GM12873 (cell line): ENCODE results near the gene HDAC4.

Experiments used
- TF ChIP-seq, protein P1 (sequence below): IDR thresholded peaks from 2 replicates; pipeline ENCODE4 v1.5.1; 2012; ENCODE audit warnings: low read depth, mild to moderate bottlenecking, moderate library complexity, low read length, control low read depth; ENCODE audit not compliant: insufficient read depth; ENCODE audit errors: missing control alignments

The HDAC4 gene

DNA sequence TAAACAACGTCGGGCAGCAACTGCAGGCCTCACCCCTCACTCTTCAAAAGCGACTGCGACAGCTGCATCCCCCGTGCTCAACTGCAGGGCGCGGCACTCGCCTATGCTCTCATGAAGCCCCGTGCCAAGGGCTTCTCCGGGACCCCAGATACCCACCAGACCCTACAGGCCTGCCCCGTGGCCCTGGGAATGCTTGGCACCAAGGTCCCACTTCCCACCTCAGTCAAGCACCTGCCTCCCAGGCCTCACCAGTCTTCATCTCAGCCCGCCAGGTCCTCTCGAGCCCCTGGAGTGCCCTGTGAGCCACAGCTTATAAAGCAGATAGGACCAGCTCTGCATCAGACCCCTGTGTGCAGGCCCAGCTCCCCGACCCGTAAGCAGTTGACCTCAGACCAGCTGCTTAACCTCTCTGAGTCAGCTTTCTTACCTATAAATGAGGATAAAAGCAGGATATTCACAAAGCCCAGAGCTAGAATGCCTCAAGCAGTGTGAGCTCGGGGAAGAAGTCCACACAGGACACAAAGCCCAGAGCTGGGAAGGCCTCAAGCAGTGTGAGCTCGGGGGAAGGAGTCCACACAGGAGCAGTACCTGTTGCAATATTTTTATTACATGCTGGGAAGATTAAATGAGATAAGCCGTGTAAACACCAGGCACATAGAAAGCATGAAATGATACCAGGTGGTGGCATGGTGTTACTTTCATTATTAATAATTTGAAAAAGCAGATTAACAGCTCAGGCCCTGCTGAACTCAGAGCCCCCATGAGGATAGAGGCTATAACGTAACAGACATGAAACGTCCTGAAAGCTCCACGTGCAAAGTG, 96.9 kb downstream of the HDAC4 start:
- TF ChIP-seq, protein P1, sequence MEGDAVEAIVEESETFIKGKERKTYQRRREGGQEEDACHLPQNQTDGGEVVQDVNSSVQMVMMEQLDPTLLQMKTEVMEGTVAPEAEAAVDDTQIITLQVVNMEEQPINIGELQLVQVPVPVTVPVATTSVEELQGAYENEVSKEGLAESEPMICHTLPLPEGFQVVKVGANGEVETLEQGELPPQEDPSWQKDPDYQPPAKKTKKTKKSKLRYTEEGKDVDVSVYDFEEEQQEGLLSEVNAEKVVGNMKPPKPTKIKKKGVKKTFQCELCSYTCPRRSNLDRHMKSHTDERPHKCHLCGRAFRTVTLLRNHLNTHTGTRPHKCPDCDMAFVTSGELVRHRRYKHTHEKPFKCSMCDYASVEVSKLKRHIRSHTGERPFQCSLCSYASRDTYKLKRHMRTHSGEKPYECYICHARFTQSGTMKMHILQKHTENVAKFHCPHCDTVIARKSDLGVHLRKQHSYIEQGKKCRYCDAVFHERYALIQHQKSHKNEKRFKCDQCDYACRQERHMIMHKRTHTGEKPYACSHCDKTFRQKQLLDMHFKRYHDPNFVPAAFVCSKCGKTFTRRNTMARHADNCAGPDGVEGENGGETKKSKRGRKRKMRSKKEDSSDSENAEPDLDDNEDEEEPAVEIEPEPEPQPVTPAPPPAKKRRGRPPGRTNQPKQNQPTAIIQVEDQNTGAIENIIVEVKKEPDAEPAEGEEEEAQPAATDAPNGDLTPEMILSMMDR: no peak

- TF ChIP-seq, protein P1: no peak
Measured at GRCh38 chr2:239302808-239303557, 97.8 kb downstream of the HDAC4 start.

DNA sequence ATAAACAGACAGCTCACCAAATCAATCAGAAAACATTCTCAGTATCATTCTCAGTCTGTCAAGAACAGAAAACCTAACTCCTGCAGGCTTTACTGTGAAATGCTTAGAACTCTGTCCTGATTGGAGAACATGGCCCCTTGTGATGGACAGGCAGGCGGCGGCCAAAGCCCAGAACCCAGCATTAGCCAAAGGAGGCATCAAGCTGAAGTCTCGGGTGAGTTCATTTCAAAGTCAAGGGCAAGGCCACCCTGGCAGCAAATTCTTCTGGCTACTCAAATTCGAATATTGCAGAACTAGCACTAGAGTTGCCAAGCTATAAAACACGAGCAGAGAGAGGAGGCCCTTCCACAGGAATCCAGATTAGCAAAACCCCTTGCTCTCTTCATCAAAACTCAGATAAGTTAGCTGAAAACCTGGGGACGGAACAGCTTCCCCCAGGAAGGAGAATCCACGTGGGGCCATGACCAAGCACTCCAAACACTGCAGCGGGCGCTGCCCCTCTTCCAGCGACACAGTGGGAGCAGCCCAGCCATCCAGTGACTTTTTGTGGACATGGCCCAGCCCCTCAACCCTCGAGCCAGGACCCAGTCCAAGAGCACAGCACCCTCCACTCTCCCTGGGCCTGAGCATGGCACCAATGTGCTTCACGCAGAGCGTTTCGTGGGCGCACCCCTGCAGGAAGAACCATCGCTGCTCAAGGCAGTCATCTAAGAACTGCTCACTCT, 98.6 kb downstream of the HDAC4 start:
- TF ChIP-seq, protein P1: no peak

DNA sequence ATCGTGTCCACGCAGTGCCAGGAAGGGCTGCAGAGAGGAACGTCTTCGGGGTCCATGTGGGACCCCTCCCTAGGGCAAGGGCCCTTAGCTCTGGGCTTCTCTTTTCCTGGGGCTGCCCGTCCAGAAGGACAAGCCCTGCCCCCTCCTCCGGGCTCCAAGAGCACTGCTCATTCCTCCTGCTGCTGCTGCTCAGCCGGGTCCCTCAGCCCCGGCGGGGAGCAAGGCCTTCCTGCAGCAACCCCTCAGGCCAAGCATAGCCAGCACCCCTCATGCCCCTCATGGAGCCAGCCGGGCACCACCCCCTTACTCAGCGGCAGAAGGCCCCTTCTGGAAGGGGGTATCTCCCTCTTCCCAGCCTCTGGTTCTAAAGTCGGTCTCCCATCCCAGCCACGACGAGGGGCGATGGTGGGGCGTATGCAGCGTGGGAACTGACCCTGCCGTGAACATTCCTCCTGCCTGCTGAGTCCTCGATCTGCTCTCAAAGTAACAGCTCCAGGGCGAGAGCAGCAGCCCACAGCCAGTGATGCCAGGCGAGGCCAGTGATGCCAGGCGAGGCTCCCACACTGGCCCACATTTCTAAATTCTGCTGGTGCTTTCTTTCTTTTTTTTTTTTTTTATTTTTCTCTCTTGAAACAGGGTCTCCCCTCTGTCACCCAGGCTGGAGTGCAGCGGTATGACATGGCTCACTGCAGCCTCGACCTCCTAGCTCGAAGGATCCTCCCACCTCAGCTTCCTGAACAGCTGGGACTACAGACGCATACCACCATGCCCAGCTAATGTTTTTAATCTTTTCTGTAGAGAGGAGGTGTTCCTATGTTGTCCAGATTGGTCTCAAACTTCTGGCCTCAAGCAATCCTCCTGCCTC, 99.7 kb downstream of the HDAC4 start:
- TF ChIP-seq, protein P1: no peak

DNA sequence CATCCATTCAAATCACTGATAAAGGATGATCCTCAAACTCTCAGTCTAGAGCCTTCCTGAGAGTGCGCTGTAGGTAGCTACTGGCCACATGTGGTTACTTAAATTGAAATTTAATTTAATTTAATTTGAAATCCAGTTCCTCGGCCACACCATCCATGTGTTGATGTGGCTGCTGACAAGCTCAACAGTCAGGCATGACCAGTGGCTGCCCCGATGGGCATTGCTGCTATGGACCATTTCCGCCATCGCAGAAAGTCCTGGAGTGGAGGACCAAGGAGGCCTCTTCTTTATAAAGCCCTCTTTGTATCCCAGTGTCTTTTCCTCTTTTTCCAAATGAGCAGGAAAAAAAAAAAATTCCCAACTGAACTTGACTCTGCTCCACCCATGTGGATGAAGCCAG, 100.6 kb downstream of the HDAC4 start:
- TF ChIP-seq, protein P1: no peak

- TF ChIP-seq, protein P1: no peak
Measured at GRCh38 chr2:239299218-239299939, 101.4 kb downstream of the HDAC4 start.
